ENCODE data around the gene MAP7D1. TPM values are rescaled to one million over a fixed set of nuclear protein-coding genes. Genes with fewer than 3 reads are reported as not detected.
"Not testable (repeated sequence)": the region's sequence is repeated elsewhere in the genome, so short reads cannot be mapped to it uniquely, and the experiment has no call there.

The MAP7D1 gene
- total RNA-seq, 2 donors from 2014 or later, result 119 to 120 TPM

GRCh38 chr1:36187800-36188593 is 32.0 kb downstream of the MAP7D1 start:
- no peaks in the 10 kb centered on the region for H3K27me3 Mint-ChIP-seq (ENCODE audit: insufficient read depth)
- peak overlapping the region; percentile 4 for H3K9ac ChIP-seq (ENCODE audit: extremely low read depth, low read length, poor library complexity, severe bottlenecking)
- DNase-seq, result peak; percentile 95
- no peaks in the 10 kb centered on the region for H3K27me3 ChIP-seq (ENCODE audit: control insufficient read depth, insufficient read depth, low read length, poor library complexity, severe bottlenecking)
- H3K9me3 Mint-ChIP-seq, result no peaks in the 10 kb centered on the region
- no peaks in the 10 kb centered on the region for H3K9me3 ChIP-seq (ENCODE audit: control insufficient read depth, low read length)
- no peaks in the 10 kb centered on the region for H3K36me3 Mint-ChIP-seq (ENCODE audit: low read depth)
- TF ChIP-seq CTCF (conservative IDR thresholded peaks at IDR 0.05), result peak; percentile 92
- H3K4me3 ChIP-seq (ENCODE audit: low read length), result no peak overlapping the region
- peak overlapping the region; percentile 55 for H3K27ac ChIP-seq (ENCODE audit: low read depth, low read length)
- 8 to 9% methylated on average over 7 to 9 of the region's 9 CpGs for WGBS, 2 experiments (ENCODE audit: insufficient coverage in 1 of 2, insufficient read length in 1 of 2)
- peak overlapping the region; percentile 4 for H3K4me3 Mint-ChIP-seq
- H3K4me1 ChIP-seq (ENCODE audit: control insufficient read depth, insufficient read depth, low read length), result no peaks in the 10 kb centered on the region
- peaks cover 10% of the 10 kb centered on the region for H3K4me1 Mint-ChIP-seq
- H3K36me3 ChIP-seq (ENCODE audit: control insufficient read depth, insufficient read depth, low read length), result no peaks in the 10 kb centered on the region
- peak overlapping the region; percentile 90 for H3K27ac Mint-ChIP-seq

DNA sequence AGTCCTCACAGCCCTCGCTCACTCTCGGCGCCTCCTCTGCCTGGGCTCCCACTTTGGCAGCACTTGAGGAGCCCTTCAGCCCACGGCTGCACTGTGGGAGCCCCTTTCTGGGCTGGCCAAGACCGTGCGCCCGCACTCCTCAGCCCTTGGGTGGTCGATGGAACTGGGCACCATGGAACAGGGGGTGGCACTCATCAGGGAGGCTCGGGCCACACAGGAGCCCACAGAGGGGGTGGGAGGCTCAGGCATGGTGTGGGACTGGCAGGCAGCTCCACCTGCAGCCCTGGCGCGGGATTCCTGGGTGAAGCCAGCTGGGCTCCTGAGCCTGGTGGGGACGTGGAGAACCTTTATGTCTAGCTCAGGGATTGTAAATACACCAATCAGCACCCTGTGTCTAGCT is 40.8 kb downstream of the MAP7D1 start:
- not testable (repeated sequence) for H3K27ac Mint-ChIP-seq; H3K9me3 Mint-ChIP-seq; H3K4me1 Mint-ChIP-seq; H3K27me3 ChIP-seq (ENCODE audit: control insufficient read depth, insufficient read depth, low read length, poor library complexity, severe bottlenecking); H3K27me3 Mint-ChIP-seq (ENCODE audit: insufficient read depth); H3K9me3 ChIP-seq (ENCODE audit: control insufficient read depth, low read length); H3K27ac ChIP-seq (ENCODE audit: low read depth, low read length); H3K4me3 ChIP-seq (ENCODE audit: low read length); H3K9ac ChIP-seq (ENCODE audit: extremely low read depth, low read length, poor library complexity, severe bottlenecking); DNase-seq; H3K36me3 ChIP-seq (ENCODE audit: control insufficient read depth, insufficient read depth, low read length); H3K4me1 ChIP-seq (ENCODE audit: control insufficient read depth, insufficient read depth, low read length); H3K36me3 Mint-ChIP-seq (ENCODE audit: low read depth); H3K4me3 Mint-ChIP-seq
- WGBS, 2 experiments (ENCODE audit: insufficient coverage in 1 of 2, insufficient read length in 1 of 2), result 93 to 100% methylated on average over 5 to 12 of the region's 12 CpGs

DNA sequence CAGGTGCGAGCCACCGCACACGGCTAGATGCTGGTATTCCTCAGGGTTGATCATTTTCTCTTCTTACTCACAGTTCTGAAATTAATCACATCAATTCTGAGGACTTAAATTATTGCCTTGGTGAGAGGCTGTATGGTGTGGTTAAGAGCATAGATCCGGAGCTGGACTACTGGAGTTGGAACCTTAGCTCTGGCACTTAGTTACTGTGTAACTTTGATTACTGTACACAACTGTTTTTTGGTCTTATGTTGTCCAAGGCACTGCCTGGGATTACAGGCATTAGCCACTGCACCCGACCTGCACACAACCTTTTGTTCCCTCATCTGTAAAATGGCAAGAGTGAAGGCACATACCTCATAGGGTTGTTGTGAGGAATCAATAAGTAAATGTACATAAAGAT is 42.7 kb downstream of the MAP7D1 start:
- H3K4me3 ChIP-seq (ENCODE audit: low read length), result no peak overlapping the region
- TF ChIP-seq CTCF (conservative IDR thresholded peaks at IDR 0.05), result no peak
- Mint-ChIP-seq H3K9me3 (peaks cover 1% of the 10 kb centered on the region), H3K27me3 (ENCODE audit: insufficient read depth) (no peaks in the 10 kb centered on the region), H3K4me1 (peaks cover 3% of the 10 kb centered on the region), H3K4me3 (no peak overlapping the region), H3K36me3 (ENCODE audit: low read depth) (no peaks in the 10 kb centered on the region), H3K27ac (no peak overlapping the region)
- H3K9ac ChIP-seq (ENCODE audit: extremely low read depth, low read length, poor library complexity, severe bottlenecking), result no peak overlapping the region
- DNase-seq, result no peak
- no peaks in the 10 kb centered on the region for H3K4me1 ChIP-seq (ENCODE audit: control insufficient read depth, insufficient read depth, low read length)
- H3K36me3 ChIP-seq (ENCODE audit: control insufficient read depth, insufficient read depth, low read length), result no peaks in the 10 kb centered on the region
- H3K27me3 ChIP-seq (ENCODE audit: control insufficient read depth, insufficient read depth, low read length, poor library complexity, severe bottlenecking), result no peaks in the 10 kb centered on the region
- H3K27ac ChIP-seq (ENCODE audit: low read depth, low read length), result no peak overlapping the region
- WGBS, 2 experiments (ENCODE audit: insufficient coverage in 1 of 2, insufficient read length in 1 of 2), result 93 to 100% methylated on average over 2 to 5 of the region's 5 CpGs
- no peaks in the 10 kb centered on the region for H3K9me3 ChIP-seq (ENCODE audit: control insufficient read depth, low read length)

Data from endodermal cell (in vitro differentiated cells).